Measurements from ENCODE around the gene PVALEF. TPM values are rescaled to one million over a fixed set of nuclear protein-coding genes. Genes with fewer than 3 reads are reported as not detected.

PVALEF gene
- total and polyA plus RNA-seq, 2 experiments from 2014 or later, result 0.37 to 0.86 TPM

DNA sequence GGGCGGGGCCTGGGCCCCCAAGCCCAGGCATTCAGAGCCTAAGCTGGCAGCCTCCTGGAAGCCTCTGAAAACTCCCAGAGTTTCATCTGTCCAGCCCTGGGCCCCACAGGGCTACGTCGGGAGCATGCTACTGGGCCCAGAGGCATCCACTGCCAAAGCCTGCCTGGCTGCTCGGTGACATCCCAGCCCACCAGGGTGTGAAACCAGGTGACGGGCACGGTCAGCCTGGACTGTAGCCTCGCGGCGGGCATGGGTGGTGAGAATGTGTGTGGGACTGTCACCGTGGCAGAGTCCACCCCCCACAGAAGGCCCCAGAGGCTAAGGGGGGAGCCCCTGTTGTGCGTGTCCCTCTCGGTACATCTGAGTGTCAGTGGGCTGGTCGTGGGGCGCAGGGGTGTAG is 26.3 kb downstream of the PVALEF start:
- Histone ChIP-seq H3K27ac (no peak overlapping the region), H3K9me3 (ENCODE audit: low read depth) (no peaks in the 10 kb centered on the region), H3K36me3 (no peaks in the 10 kb centered on the region), H3K4me3 (no peak overlapping the region), H3K27me3 (no peaks in the 10 kb centered on the region), H3K4me1 (ENCODE audit: low read depth) (no peaks in the 10 kb centered on the region)
- no peak for TF ChIP-seq CTCF (IDR thresholded peaks at IDR 0.05; ENCODE audit: low read depth, low read length)
- DNase-seq (ENCODE audit: low read depth in 1 of 2, low spot score in 1 of 2), result no peak

DNA sequence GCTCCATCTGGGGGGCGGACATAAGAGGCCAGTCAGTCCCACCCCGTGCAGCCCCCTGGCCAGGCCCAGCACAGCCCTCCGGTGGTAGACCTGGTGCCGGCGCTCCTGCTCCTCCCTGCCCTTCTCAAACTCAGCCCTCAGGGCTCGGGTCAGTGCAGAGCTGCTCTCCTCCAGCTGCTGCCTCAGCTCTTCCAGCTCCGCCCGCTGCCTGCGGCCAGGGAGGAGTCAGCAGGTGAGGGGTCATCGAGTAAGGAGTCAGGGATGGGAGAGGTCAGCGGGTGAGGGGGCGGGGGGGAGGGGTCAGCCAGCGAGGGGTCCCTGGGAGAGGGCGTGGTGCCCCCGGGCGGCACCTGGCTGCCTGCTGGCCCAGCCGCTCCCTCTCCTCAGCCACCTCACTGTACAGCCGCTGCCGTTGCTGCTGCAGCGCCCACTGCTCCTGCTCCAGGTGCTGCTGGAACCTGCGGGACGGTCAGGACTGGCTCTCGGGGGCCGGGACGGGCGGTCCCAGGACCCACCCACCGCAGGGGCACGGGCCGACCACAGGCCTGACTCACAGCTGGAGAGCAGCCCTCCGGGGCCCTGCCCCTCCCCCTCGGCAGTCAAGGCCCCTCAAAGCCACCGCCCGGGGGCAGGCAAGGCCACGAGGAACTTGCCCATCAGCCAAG is 27.2 kb downstream of the PVALEF start:
- H3K4me1 ChIP-seq (ENCODE audit: low read depth), result no peaks in the 10 kb centered on the region
- H3K9me3 ChIP-seq (ENCODE audit: low read depth), result no peaks in the 10 kb centered on the region
- TF ChIP-seq CTCF (IDR thresholded peaks at IDR 0.05; ENCODE audit: low read depth, low read length), result no peak
- DNase-seq (ENCODE audit: low read depth in 1 of 2, low spot score in 1 of 2), result no peak
- no peak overlapping the region for H3K27ac ChIP-seq
- no peaks in the 10 kb centered on the region for H3K27me3 ChIP-seq
- no peaks in the 10 kb centered on the region for H3K36me3 ChIP-seq
- H3K4me3 ChIP-seq, result no peak overlapping the region

GRCh38 chr17:81193051-81193410 is 27.7 kb downstream of the PVALEF start:
- H3K36me3 ChIP-seq, result no peaks in the 10 kb centered on the region
- H3K9me3 ChIP-seq (ENCODE audit: low read depth), result no peaks in the 10 kb centered on the region
- no peak overlapping the region for H3K4me3 ChIP-seq
- TF ChIP-seq CTCF (IDR thresholded peaks at IDR 0.05; ENCODE audit: low read depth, low read length), result no peak
- no peak for DNase-seq (ENCODE audit: low read depth in 1 of 2, low spot score in 1 of 2)
- H3K27ac ChIP-seq, result no peak overlapping the region
- no peaks in the 10 kb centered on the region for H3K4me1 ChIP-seq (ENCODE audit: low read depth)
- no peaks in the 10 kb centered on the region for H3K27me3 ChIP-seq

DNA sequence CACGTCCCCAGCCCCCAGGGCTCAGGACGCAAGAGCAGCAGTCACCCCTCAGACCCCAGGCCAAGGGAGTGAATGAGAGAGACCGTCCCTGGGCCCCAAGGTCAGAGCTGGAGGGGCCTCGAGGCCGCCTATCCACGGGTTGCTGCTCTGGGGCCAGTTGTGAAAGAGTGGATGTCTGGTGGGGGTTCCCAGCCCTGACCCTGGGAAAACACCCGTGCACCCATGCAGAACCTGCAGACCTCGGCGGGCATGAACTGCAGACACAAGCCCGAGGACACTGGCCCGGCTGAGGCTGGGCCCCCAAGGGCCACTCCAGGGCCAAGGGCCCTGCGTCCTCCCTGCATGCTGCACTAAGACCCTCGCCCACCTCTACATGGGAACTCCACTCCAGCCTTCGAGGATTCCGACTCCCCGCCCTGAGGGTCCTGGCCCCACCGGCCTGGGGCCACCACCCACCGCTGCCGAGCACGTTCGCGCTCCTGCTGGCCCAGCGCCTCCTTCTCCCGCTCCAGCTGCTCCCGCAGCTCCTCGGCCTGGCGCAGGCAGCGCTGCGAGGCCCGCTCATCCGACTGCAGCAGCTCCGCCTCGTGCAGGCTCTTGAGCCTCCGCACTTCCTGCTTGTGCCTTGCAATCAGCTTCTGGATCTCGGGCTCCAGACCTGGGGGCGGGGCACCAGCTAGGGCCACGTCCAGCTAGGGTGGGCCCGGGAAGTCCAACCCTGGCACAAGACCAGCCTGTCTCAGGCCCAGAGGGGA is 28.3 kb downstream of the PVALEF start:
- Histone ChIP-seq H3K36me3 (no peaks in the 10 kb centered on the region), H3K27me3 (no peaks in the 10 kb centered on the region), H3K9me3 (ENCODE audit: low read depth) (no peaks in the 10 kb centered on the region), H3K4me3 (no peak overlapping the region), H3K27ac (no peak overlapping the region), H3K4me1 (ENCODE audit: low read depth) (no peaks in the 10 kb centered on the region)
- DNase-seq (ENCODE audit: low read depth in 1 of 2, low spot score in 1 of 2), result no peak
- TF ChIP-seq CTCF (IDR thresholded peaks at IDR 0.05; ENCODE audit: low read depth, low read length), result no peak

DNA sequence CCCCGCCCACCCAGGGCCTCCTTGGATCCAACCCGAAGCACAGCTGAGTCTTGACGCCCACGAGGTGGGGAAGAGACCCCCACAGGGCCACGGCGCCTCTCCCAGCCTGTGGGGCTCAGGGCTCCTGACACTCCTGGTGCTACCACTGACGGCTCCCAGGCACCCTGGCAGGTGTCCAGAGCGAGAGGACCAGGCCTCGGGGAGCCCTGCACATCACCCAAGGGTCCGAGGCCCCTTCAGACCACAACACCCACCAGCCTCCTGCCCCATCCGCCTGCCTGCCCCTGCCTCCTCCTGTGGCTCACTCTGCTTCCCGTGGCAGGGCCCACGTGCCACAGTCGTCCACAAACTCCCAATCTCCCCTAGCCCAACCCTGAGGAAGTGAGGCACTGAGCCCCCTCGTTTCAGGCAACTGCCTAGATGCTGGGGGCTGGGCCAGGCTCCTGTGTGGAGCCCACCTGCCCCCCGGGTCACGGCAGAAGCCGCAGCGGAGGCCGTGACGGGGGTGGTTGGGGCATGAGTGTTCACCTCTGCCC is 29.0 kb downstream of the PVALEF start:
- Histone ChIP-seq H3K36me3 (no peaks in the 10 kb centered on the region), H3K4me3 (no peak overlapping the region), H3K9me3 (ENCODE audit: low read depth) (no peaks in the 10 kb centered on the region), H3K27ac (no peak overlapping the region), H3K27me3 (no peaks in the 10 kb centered on the region), H3K4me1 (ENCODE audit: low read depth) (no peaks in the 10 kb centered on the region)
- no peak for DNase-seq (ENCODE audit: low read depth in 1 of 2, low spot score in 1 of 2)
- TF ChIP-seq CTCF (IDR thresholded peaks at IDR 0.05; ENCODE audit: low read depth, low read length), result no peak
